H9 (cell line): Measurements from ENCODE around the gene PTPRK. TPM values are rescaled to one million over a fixed set of nuclear protein-coding genes. Genes with fewer than 3 reads are reported as not detected.

Source experiments
- DNase-seq: peaks from one replicate; pipeline ENCODE4 v3.0.0-alpha.2; 2017
- H2AFZ ChIP-seq: one replicate; pipeline ENCODE4 v1.6.1; 2013; ENCODE audit warnings: mild to moderate bottlenecking, low read length, control low read depth, moderate library complexity
- H2AK5ac ChIP-seq: 2 replicates; pipeline ENCODE4 v1.6.1; 2013; ENCODE audit warnings: low read length, control low read depth, mixed read lengths; ENCODE audit not compliant: insufficient read length
- H2BK120ac ChIP-seq: one replicate; pipeline ENCODE4 v1.6.1; 2013; ENCODE audit warnings: low read depth, mild to moderate bottlenecking, low read length, control low read depth, inconsistent platforms; ENCODE audit not compliant: poor library complexity, severe bottlenecking
- H2BK12ac ChIP-seq: 2 replicates; pipeline ENCODE4 v1.6.1; 2013; ENCODE audit warnings: low read length, control low read depth, mixed read lengths, low read depth; ENCODE audit not compliant: insufficient read length
- H2BK15ac ChIP-seq: 2 replicates; pipeline ENCODE4 v1.6.1; 2013; ENCODE audit warnings: low read depth, low read length, control low read depth
- H2BK20ac ChIP-seq: one replicate; pipeline ENCODE4 v1.6.1; 2013; ENCODE audit warnings: low read depth, mild to moderate bottlenecking, low read length, control low read depth, inconsistent platforms; ENCODE audit not compliant: poor library complexity, severe bottlenecking
- H2BK5ac ChIP-seq: 2 replicates; pipeline ENCODE4 v1.6.1; 2013; ENCODE audit warnings: low read length, control low read depth, mixed read lengths; ENCODE audit not compliant: insufficient read length
- H3K14ac ChIP-seq: 2 replicates; pipeline ENCODE4 v1.6.1; 2013; ENCODE audit warnings: low read length, control low read depth; ENCODE audit not compliant: insufficient read depth
- H3K18ac ChIP-seq: 2 replicates; pipeline ENCODE4 v1.6.1; 2013; ENCODE audit warnings: low read depth, mild to moderate bottlenecking, mixed read lengths, low read length, control low read depth; ENCODE audit not compliant: insufficient read length
- H3K23ac ChIP-seq: 2 replicates; pipeline ENCODE4 v1.6.1; 2013; ENCODE audit warnings: low read length, control low read depth, mixed read lengths, low read depth; ENCODE audit not compliant: insufficient read length
- H3K23me2 ChIP-seq: 2 replicates; pipeline ENCODE4 v1.6.1; 2013; ENCODE audit warnings: low read depth, mild to moderate bottlenecking, mixed read lengths, low read length, control low read depth; ENCODE audit not compliant: insufficient read length, poor library complexity, severe bottlenecking
- H3K27ac ChIP-seq: 2 replicates; pipeline ENCODE4 v1.5.1; 2013; ENCODE audit warnings: low read length, control low read depth, mixed read lengths, low read depth; ENCODE audit not compliant: insufficient read length
- H3K27me3 ChIP-seq: 2 replicates; pipeline ENCODE4 v1.6.1; 2013; ENCODE audit warnings: low read length, control low read depth, inconsistent platforms; ENCODE audit not compliant: insufficient read depth
- H3K4ac ChIP-seq: 2 replicates; pipeline ENCODE4 v1.6.1; 2013; ENCODE audit warnings: low read depth, mild to moderate bottlenecking, control low read depth, inconsistent platforms, low read length, moderate library complexity
- H3K4me1 ChIP-seq: 2 replicates; pipeline ENCODE4 v1.6.1; 2013; ENCODE audit warnings: low read length, control low read depth, inconsistent platforms; ENCODE audit not compliant: insufficient read depth
- H3K4me2 ChIP-seq: 2 replicates; pipeline ENCODE4 v1.6.1; 2013; ENCODE audit warnings: low read length, control low read depth, mixed read lengths; ENCODE audit not compliant: insufficient read length, insufficient read depth
- H3K56ac ChIP-seq: 2 replicates; pipeline ENCODE4 v1.6.1; 2013; ENCODE audit warnings: low read depth, mild to moderate bottlenecking, mixed read lengths, low read length, control low read depth; ENCODE audit not compliant: insufficient read length
- H3K79me1 ChIP-seq: 2 replicates; pipeline ENCODE4 v1.6.1; 2013; ENCODE audit warnings: low read depth, mild to moderate bottlenecking, moderate library complexity, low read length, control low read depth, inconsistent platforms; ENCODE audit not compliant: insufficient read depth, poor library complexity, severe bottlenecking
- H3K79me2 ChIP-seq: 2 replicates; pipeline ENCODE4 v1.6.1; 2013; ENCODE audit warnings: low read length, control low read depth, inconsistent platforms; ENCODE audit not compliant: insufficient read depth
- H3K9ac ChIP-seq: 2 replicates; pipeline ENCODE4 v1.6.1; 2013; ENCODE audit warnings: low read length, control low read depth, mixed read lengths; ENCODE audit not compliant: insufficient read length; ENCODE audit errors: extremely low read depth
- H3K9me3 ChIP-seq: one replicate; pipeline ENCODE4 v1.6.1; 2013; ENCODE audit warnings: low read depth, low read length, inconsistent platforms; ENCODE audit not compliant: control insufficient read depth
- H3T11ph ChIP-seq: one replicate; pipeline ENCODE4 v1.6.1; 2013; ENCODE audit warnings: mild to moderate bottlenecking, low read length, control low read depth, inconsistent platforms
- H4K20me1 ChIP-seq: one replicate; pipeline ENCODE4 v1.6.1; 2013; ENCODE audit not compliant: control insufficient read depth, insufficient read length, insufficient read depth
- H4K5ac ChIP-seq: 2 replicates; pipeline ENCODE4 v1.6.1; 2013; ENCODE audit warnings: low read depth, mild to moderate bottlenecking, mixed read lengths, low read length, control low read depth; ENCODE audit not compliant: insufficient read length
- H4K8ac ChIP-seq: replicated peaks from 2 replicates; pipeline ENCODE4 v1.6.1; 2013; ENCODE audit warnings: low read length, control low read depth, mixed read lengths, low read depth; ENCODE audit not compliant: insufficient read length
- H4K91ac ChIP-seq: 2 replicates; pipeline ENCODE4 v1.6.1; 2013; ENCODE audit warnings: low read depth, mild to moderate bottlenecking, moderate library complexity, mixed read lengths, low read length, control low read depth; ENCODE audit not compliant: insufficient read length
- H3K27ac Mint-ChIP-seq, 3 experiments: 2 replicates in 2 of 3; 3 replicates in 1 of 3; pipeline ENCODE4 v1.8.0; 2020 to 2021; ENCODE audit warnings: mixed read lengths in 3 of 3, mild to moderate bottlenecking in 1 of 3, moderate library complexity in 1 of 3
- H3K27me3 Mint-ChIP-seq: 2 replicates; pipeline ENCODE4 v1.8.0; 2021; ENCODE audit warnings: low read depth, mild to moderate bottlenecking, moderate library complexity, mixed read lengths
- H3K36me3 Mint-ChIP-seq, 3 experiments: 2 replicates in 2 of 3; 3 replicates in 1 of 3; pipeline ENCODE4 v1.8.0; 2020 to 2021; ENCODE audit warnings: low read depth in 3 of 3, mixed read lengths in 3 of 3; ENCODE audit not compliant: insufficient read depth in 1 of 3
- H3K4me1 Mint-ChIP-seq, 2 experiments: 2 replicates each; pipeline ENCODE4 v1.8.0; 2020; ENCODE audit warnings: mixed read lengths in 2 of 2
- H3K4me3 Mint-ChIP-seq, 2 experiments: 2 replicates in 1 of 2; 3 replicates in 1 of 2; pipeline ENCODE4 v1.8.0; 2020 to 2021; ENCODE audit warnings: mild to moderate bottlenecking in 2 of 2, mixed read lengths in 2 of 2, moderate library complexity in 1 of 2
- H3K9me3 Mint-ChIP-seq, 2 experiments: 2 replicates in 1 of 2; 3 replicates in 1 of 2; pipeline ENCODE4 v1.8.0; 2020; ENCODE audit warnings: mild to moderate bottlenecking in 2 of 2, mixed read lengths in 2 of 2, moderate library complexity in 1 of 2
- WGBS: extraction: QIAGEN DNeasy Blood & Tissue Kit; methylation state at CpG from one replicate; pipeline ENCODE4 v1.1.7; 2013; ENCODE audit warnings: missing lambda C conversion rate, low lambda C conversion rate, mixed read lengths; ENCODE audit not compliant: insufficient read length; ENCODE audit errors: extremely low coverage; 5-methylcytosine and 5-hydroxymethylcytosine counted together
- total RNA-seq: library from RNA; stranded (reverse); gene quantifications from 2 replicates; pipeline ENCODE4 v1.2.1, GENCODE V29; 2021
- TF ChIP-seq, protein P1 (sequence below): fragments of 200-600 bp; sonication (generic); conservative IDR thresholded peaks from 3 replicates; pipeline ENCODE4 v1.8.0; 2021; ENCODE audit warnings: antibody characterized with exemption, mild to moderate bottlenecking

Gene PTPRK
- total RNA-seq, 1 experiment from 2014 or later, result 47.9 TPM

GRCh38 chr6:128251445-128252340, 268.7 kb downstream of the PTPRK start:
- no peak overlapping the region for H3K9ac ChIP-seq
- no peak overlapping the region for H4K5ac ChIP-seq
- TF ChIP-seq, protein P1, sequence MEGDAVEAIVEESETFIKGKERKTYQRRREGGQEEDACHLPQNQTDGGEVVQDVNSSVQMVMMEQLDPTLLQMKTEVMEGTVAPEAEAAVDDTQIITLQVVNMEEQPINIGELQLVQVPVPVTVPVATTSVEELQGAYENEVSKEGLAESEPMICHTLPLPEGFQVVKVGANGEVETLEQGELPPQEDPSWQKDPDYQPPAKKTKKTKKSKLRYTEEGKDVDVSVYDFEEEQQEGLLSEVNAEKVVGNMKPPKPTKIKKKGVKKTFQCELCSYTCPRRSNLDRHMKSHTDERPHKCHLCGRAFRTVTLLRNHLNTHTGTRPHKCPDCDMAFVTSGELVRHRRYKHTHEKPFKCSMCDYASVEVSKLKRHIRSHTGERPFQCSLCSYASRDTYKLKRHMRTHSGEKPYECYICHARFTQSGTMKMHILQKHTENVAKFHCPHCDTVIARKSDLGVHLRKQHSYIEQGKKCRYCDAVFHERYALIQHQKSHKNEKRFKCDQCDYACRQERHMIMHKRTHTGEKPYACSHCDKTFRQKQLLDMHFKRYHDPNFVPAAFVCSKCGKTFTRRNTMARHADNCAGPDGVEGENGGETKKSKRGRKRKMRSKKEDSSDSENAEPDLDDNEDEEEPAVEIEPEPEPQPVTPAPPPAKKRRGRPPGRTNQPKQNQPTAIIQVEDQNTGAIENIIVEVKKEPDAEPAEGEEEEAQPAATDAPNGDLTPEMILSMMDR, result no peak
- peak overlapping the region in 1 of 3 experiments; percentile 24; a peak in 2 of 7 replicates for H3K27ac Mint-ChIP-seq
- H3K79me1 ChIP-seq, result no peaks in the 10 kb centered on the region
- no peak overlapping the region for H3K23ac ChIP-seq
- no peaks in the 10 kb centered on the region for H3K23me2 ChIP-seq
- no peak overlapping the region for H3K18ac ChIP-seq
- H3K4me3 Mint-ChIP-seq, result no peak overlapping the region
- no peak overlapping the region for H4K8ac ChIP-seq
- H3K36me3 Mint-ChIP-seq, result no peaks in the 10 kb centered on the region
- no peak overlapping the region for H3T11ph ChIP-seq
- H2AK5ac ChIP-seq, result no peak overlapping the region
- H3K27me3 ChIP-seq, result no peaks in the 10 kb centered on the region
- H3K27me3 Mint-ChIP-seq, result no peaks in the 10 kb centered on the region
- no peak overlapping the region for H3K4me2 ChIP-seq
- no peak overlapping the region for H3K56ac ChIP-seq
- no peak overlapping the region for H3K14ac ChIP-seq
- H3K4ac ChIP-seq, result no peak overlapping the region
- H3K4me1 ChIP-seq, result no peaks in the 10 kb centered on the region
- H2AFZ ChIP-seq, result no peak overlapping the region
- H2BK20ac ChIP-seq, result no peak overlapping the region
- no peak overlapping the region for H2BK12ac ChIP-seq
- H4K91ac ChIP-seq, result no peak overlapping the region
- no peak overlapping the region for H2BK120ac ChIP-seq
- H3K4me1 Mint-ChIP-seq, result peaks cover 3 to 11% of the 10 kb centered on the region in 2 experiments; a peak in 3 of 4 replicates
- H2BK15ac ChIP-seq, result no peak overlapping the region
- H3K79me2 ChIP-seq, result no peaks in the 10 kb centered on the region
- no peak overlapping the region for H3K27ac ChIP-seq
- no peaks in the 10 kb centered on the region for H3K9me3 Mint-ChIP-seq
- no peak for DNase-seq
- no peaks in the 10 kb centered on the region for H4K20me1 ChIP-seq
- H3K9me3 ChIP-seq, result no peaks in the 10 kb centered on the region
- no CpG with 5 or more reads among the region's 4 CpGs for WGBS
- H2BK5ac ChIP-seq, result no peak overlapping the region
